Ishikawa (cell line): ENCODE measurements around the gene ANKRD33B.

Experiments
- CEBPB ChIP-seq: IDR thresholded peaks from 2 replicates; pipeline ENCODE4 v1.6.1; 2012
- CREB1 ChIP-seq: IDR thresholded peaks from 2 replicates; pipeline ENCODE4 v1.6.1; 2012; ENCODE audit warnings: low read depth
- EGR1 ChIP-seq: IDR thresholded peaks from 2 replicates; pipeline ENCODE4 v1.6.1; 2012
- EP300 ChIP-seq: IDR thresholded peaks from 2 replicates; pipeline ENCODE4 v1.6.1; 2012; ENCODE audit warnings: borderline replicate concordance
- FOXM1 ChIP-seq: IDR thresholded peaks from 2 replicates; pipeline ENCODE4 v1.6.1; 2012; ENCODE audit warnings: low read depth, borderline replicate concordance
- MAX ChIP-seq: IDR thresholded peaks from 2 replicates; pipeline ENCODE4 v1.6.1; 2012
- NFIC ChIP-seq: IDR thresholded peaks from 2 replicates; pipeline ENCODE4 v1.6.1; 2012
- RAD21 ChIP-seq: IDR thresholded peaks from 2 replicates; pipeline ENCODE4 v1.6.1; 2012; ENCODE audit warnings: low read depth
- REST ChIP-seq: IDR thresholded peaks from 2 replicates; pipeline ENCODE4 v1.6.1; 2012; ENCODE audit warnings: low read depth, mild to moderate bottlenecking
- TAF1 ChIP-seq: IDR thresholded peaks from 2 replicates; pipeline ENCODE4 v1.6.1; 2012; ENCODE audit warnings: low read depth, mild to moderate bottlenecking
- TCF12 ChIP-seq: IDR thresholded peaks from 2 replicates; pipeline ENCODE4 v1.6.1; 2012; ENCODE audit warnings: low read depth
- TEAD4 ChIP-seq: IDR thresholded peaks from 2 replicates; pipeline ENCODE4 v1.6.1; 2012
- USF1 ChIP-seq: IDR thresholded peaks from 2 replicates; pipeline ENCODE4 v1.6.1; 2012
- YY1 ChIP-seq: IDR thresholded peaks from 2 replicates; pipeline ENCODE4 v1.6.1; 2012; ENCODE audit warnings: low read depth
- ZBTB7A ChIP-seq: IDR thresholded peaks from 2 replicates; pipeline ENCODE4 v1.6.1; 2012; ENCODE audit warnings: low read depth

Gene ANKRD33B

GRCh38 chr5:10552183-10553143, 11.4 kb upstream of the ANKRD33B start:
- no peak for TF ChIP-seq TCF12
- no peak for TF ChIP-seq ZBTB7A
- TF ChIP-seq RAD21: no peak
- TF ChIP-seq MAX: peak; percentile 65; the same call in 1 of the 2 replicates
- no peak for TF ChIP-seq FOXM1
- TF ChIP-seq EP300: peak; percentile 44; the same call in 1 of the 2 replicates
- no peak for TF ChIP-seq YY1

GRCh38 chr5:10553476-10553875, 10.4 kb upstream of the ANKRD33B start:
- TF ChIP-seq REST (no peak), CREB1 (no peak), EP300 (no peak), NFIC (no peak), FOXM1 (no peak), RAD21 (no peak), ZBTB7A (no peak), USF1 (no peak), MAX (no peak), TAF1 (no peak), TCF12 (no peak), CEBPB (no peak), TEAD4 (no peak), EGR1 (no peak), YY1 (no peak)

GRCh38 chr5:10555277-10555684, 8.6 kb upstream of the ANKRD33B start:
- TF ChIP-seq TEAD4: no peak

- no peak for TF ChIP-seq ZBTB7A
- peak; percentile 51; the same call in 1 of the 2 replicates for TF ChIP-seq USF1
- TF ChIP-seq MAX: peak; percentile 73
Measured at GRCh38 chr5:10556289-10556807, 7.5 kb upstream of the ANKRD33B start.

GRCh38 chr5:10556893-10557746, 6.8 kb upstream of the ANKRD33B start:
- no peak for TF ChIP-seq CEBPB
- TF ChIP-seq ZBTB7A: no peak
- TF ChIP-seq TCF12: no peak
- TF ChIP-seq YY1: no peak
- TF ChIP-seq RAD21: no peak
- no peak for TF ChIP-seq FOXM1
- TF ChIP-seq REST: no peak
- no peak for TF ChIP-seq NFIC
- no peak for TF ChIP-seq MAX
- no peak for TF ChIP-seq EP300
- no peak for TF ChIP-seq CREB1
- no peak for TF ChIP-seq TAF1
- TF ChIP-seq EGR1: no peak
- TF ChIP-seq USF1: no peak
- no peak for TF ChIP-seq TEAD4
